RWPE1 (cell line): Measurements from ENCODE around the gene KRT35.

Source experiments
- CTCF ChIA-PET: fragments of 350-600 bp; sonication (Branson Sonifier 250); formaldehyde crosslinking; extraction: SDS; loops from one replicate; lab custom pipeline; 2021; lab: Yijun Ruan, JAX
- POLR2A ChIA-PET: fragments of 400-600 bp; formaldehyde crosslinking; extraction: SDS; loops from one replicate; lab custom pipeline; 2020; ENCODE audit warnings: antibody characterized with exemption; ENCODE audit not compliant: low non-redundant PET; lab: Yijun Ruan, JAX
- DNase-seq: peaks from one replicate; pipeline ENCODE4 v3.0.0; 2012; ENCODE audit warnings: low spot score
- H3K27ac ChIP-seq: fragments of 450-650 bp; 2 replicates; pipeline ENCODE4 v1.5.1; 2017
- CTCF ChIP-seq: fragments of 450-650 bp; conservative IDR thresholded peaks from 2 replicates; pipeline ENCODE4 v1.5.1; 2017; ENCODE audit warnings: low read depth, mild to moderate bottlenecking

Gene KRT35

GRCh38 chr17:41520821-41521521 lies 40.0 kb upstream of the KRT35 start:
- peak overlapping the region; percentile 98 for H3K27ac ChIP-seq
- CTCF ChIA-PET = interaction anchor here (1.0 to 6.5 kb wide), 3 partner anchors 12 to 142 kb away, joined by 3 to 36 read pairs (median 7); no protein-coding TSS in a partner anchor
- POLR2A ChIA-PET = interaction anchor here (1.5 kb wide), 1 partner anchor 16 kb away, joined by 4 read pairs; no protein-coding TSS in a partner anchor
- peak; percentile 44 for DNase-seq
- TF ChIP-seq CTCF = no peak

DNA sequence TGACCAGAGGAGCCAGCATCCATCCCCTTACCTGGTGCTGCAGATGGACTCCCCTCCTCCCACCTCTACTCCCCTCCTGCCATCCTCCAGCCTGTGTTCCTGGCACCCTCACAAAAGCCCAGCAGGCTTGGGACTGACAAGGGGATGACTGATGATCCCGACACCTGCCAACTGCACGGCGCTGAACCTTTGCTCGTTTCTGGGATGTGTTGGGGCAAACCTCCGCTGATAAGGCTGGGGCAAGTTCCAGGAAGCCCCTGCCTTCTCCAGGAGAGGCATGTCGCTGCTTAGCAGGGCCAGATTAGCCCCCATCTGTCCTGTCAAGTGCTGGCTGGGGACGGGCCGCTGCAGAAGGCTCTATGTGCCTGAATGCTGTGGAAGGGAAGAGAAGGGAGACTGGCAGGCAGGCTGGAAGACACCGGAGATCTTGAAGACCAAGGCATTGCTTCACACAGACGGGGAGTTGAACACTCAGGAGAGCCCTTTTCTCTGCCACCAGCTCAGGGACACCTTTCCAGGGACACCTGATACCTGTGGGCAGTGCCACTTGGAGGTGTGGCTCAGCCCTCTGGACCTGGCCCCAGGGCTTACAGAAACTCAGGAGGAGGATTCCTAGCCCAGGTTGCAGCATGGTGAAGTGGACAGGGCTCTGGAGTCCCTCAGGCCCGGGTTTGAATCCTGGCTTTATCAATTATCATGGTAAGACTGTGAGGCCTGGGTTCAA lies 38.7 kb upstream of the KRT35 start:
- ChIA-PET POLR2A (interaction anchor here (1.5 kb wide), 1 partner anchor 18 kb away, joined by 4 read pairs; no protein-coding TSS in a partner anchor), CTCF (interaction anchor here (0.6 to 6.5 kb wide), 6 partner anchors 14 to 197 kb away, joined by 3 to 36 read pairs (median 4); no protein-coding TSS in a partner anchor)
- peak overlapping the region; percentile 98 for H3K27ac ChIP-seq
- DNase-seq = peak; percentile 88
- TF ChIP-seq CTCF = no peak

- CTCF ChIA-PET = interaction anchor here (0.5 to 6.5 kb wide), 13 partner anchors 9 to 671 kb away, joined by 3 to 36 read pairs (median 3); partner anchors contain the start of gene KRT19
- no peak for TF ChIP-seq CTCF
- POLR2A ChIA-PET = interaction anchor here (0.7 kb wide), 1 partner anchor 29 kb away, joined by 4 read pairs; no protein-coding TSS in a partner anchor
- peak within 1 kb of the TSS; percentile 98 for H3K27ac ChIP-seq
- peak; percentile 80 for DNase-seq
Measured at GRCh38 chr17:41518789-41519449, 38.0 kb upstream of the KRT35 start, which contains the start of gene KRT15. KRT15 (minus strand) TSS chr17:41518890; CDS start chr17:41518827, 63 bp downstream.

GRCh38 chr17:41518031-41518430 lies 37.1 kb upstream of the KRT35 start:
- H3K27ac ChIP-seq = peak overlapping the region; percentile 98

DNA sequence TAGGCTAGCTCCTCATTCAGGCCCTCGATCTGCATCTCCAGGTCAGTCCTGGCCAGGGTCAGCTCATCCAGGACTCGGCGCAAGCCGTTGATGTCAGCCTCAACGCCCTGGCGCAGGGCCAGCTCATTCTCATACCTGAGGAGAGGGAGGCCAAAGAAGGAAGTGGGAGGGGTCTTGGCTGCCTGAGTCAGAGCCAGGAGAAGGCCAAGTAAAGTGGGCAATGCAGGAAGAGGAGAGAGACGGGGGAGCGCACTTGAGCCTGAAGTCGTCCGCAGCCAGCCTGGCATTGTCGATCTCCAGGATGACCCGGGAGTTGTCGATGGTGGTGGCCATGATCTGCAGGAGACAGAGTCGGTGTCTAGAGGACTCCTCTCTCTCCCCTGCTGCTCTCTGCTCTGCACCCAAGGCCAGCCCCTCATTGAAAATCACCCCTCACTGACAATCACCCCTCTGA lies 35.9 kb upstream of the KRT35 start:
- ChIA-PET CTCF (no interaction called here), POLR2A (no interaction called here)
- peak overlapping the region; percentile 98 for H3K27ac ChIP-seq
- no peak for DNase-seq
- no peak for TF ChIP-seq CTCF

More at GRCh38 chr17:41518031-41518430, 37.1 kb upstream of the KRT35 start:
- POLR2A ChIA-PET = no interaction called here
- no peak for TF ChIP-seq CTCF
- CTCF ChIA-PET = interaction anchor here (0.7 to 6.5 kb wide), 3 partner anchors 10 to 149 kb away, joined by 3 to 36 read pairs (median 3); partner anchors contain the start of gene KRT19
- DNase-seq = no peak
